ENCODE measurements around the gene USP48. TPM values are rescaled to one million over a fixed set of nuclear protein-coding genes. Genes with fewer than 3 reads are reported as not detected.
"Not testable (repeated sequence)": the region's sequence is repeated elsewhere in the genome, so short reads cannot be mapped to it uniquely, and the experiment has no call there.

The USP48 gene
- total and polyA plus RNA-seq, 2 donors (not counting 1 experiment from before 2014, with no cell fraction given): 34.1 to 45.6 TPM

- Histone ChIP-seq H3K27ac (ENCODE audit: insufficient read depth, low read length) (no peak overlapping the region), H3K9me3 (ENCODE audit: control insufficient read depth, insufficient read depth, low read depth, low read length) (no peaks in the 10 kb centered on the region), H2AFZ (ENCODE audit: low read length) (no peak overlapping the region), H3K4me3 (replicated peaks in 1 of 4; ENCODE audit: control extremely low read depth in 1 of 4, insufficient read depth in 1 of 4, low read depth in 3 of 4, low read length in 4 of 4) (no peak overlapping the region), H3K36me3 (ENCODE audit: control insufficient read depth, insufficient read depth, low read length) (peaks cover 44% of the 10 kb centered on the region), H3K79me2 (ENCODE audit: control insufficient read depth, insufficient read depth, low read length) (no peaks in the 10 kb centered on the region), H3K4me2 (ENCODE audit: extremely low read depth, insufficient read depth, low read length) (no peak overlapping the region), H4K20me1 (ENCODE audit: control insufficient read depth, extremely low read depth, insufficient read depth, low read length) (no peaks in the 10 kb centered on the region), H3K27me3 (ENCODE audit: control insufficient read depth, insufficient read depth, low read length) (no peaks in the 10 kb centered on the region), H3K9ac (ENCODE audit: insufficient read depth, low read length) (no peak overlapping the region), H3K4me1 (ENCODE audit: control insufficient read depth, extremely low read depth, insufficient read depth, low read length) (no peaks in the 10 kb centered on the region)
- no peak for DNase-seq (ENCODE audit: low read depth in 2 of 2)
- TF ChIP-seq CTCF (conservative IDR thresholded peaks at IDR 0.05 in 1 of 2, IDR thresholded peaks at IDR 0.05 in 1 of 2; ENCODE audit: low read depth in 1 of 2, low read length in 2 of 2) (no peak), EZH2 (IDR thresholded peaks at IDR 0.05; ENCODE audit: low read length, missing control alignments) (no peak)
These were observed 45.1 kb upstream of the USP48 start for GRCh38 chr1:21828075-21828474.

- TF ChIP-seq CTCF (conservative IDR thresholded peaks at IDR 0.05 in 1 of 2, IDR thresholded peaks at IDR 0.05 in 1 of 2; ENCODE audit: low read depth in 1 of 2, low read length in 2 of 2): no peak
- TF ChIP-seq EZH2 (IDR thresholded peaks at IDR 0.05; ENCODE audit: low read length, missing control alignments): no peak
- no peaks in the 10 kb centered on the region for H3K79me2 ChIP-seq (ENCODE audit: control insufficient read depth, insufficient read depth, low read length)
- H3K4me2 ChIP-seq (ENCODE audit: extremely low read depth, insufficient read depth, low read length): no peak overlapping the region
- no peaks in the 10 kb centered on the region for H3K27me3 ChIP-seq (ENCODE audit: control insufficient read depth, insufficient read depth, low read length)
- H3K36me3 ChIP-seq (ENCODE audit: control insufficient read depth, insufficient read depth, low read length): peaks cover 47% of the 10 kb centered on the region
- no peak overlapping the region for H2AFZ ChIP-seq (ENCODE audit: low read length)
- H4K20me1 ChIP-seq (ENCODE audit: control insufficient read depth, extremely low read depth, insufficient read depth, low read length): no peaks in the 10 kb centered on the region
- H3K4me1 ChIP-seq (ENCODE audit: control insufficient read depth, extremely low read depth, insufficient read depth, low read length): no peaks in the 10 kb centered on the region
- DNase-seq (ENCODE audit: low read depth in 2 of 2): no peak
- H3K4me3 ChIP-seq (replicated peaks in 1 of 4; ENCODE audit: control extremely low read depth in 1 of 4, insufficient read depth in 1 of 4, low read depth in 3 of 4, low read length in 4 of 4): no peak overlapping the region
- no peak overlapping the region for H3K9ac ChIP-seq (ENCODE audit: insufficient read depth, low read length)
- no peaks in the 10 kb centered on the region for H3K9me3 ChIP-seq (ENCODE audit: control insufficient read depth, insufficient read depth, low read depth, low read length)
- no peak overlapping the region for H3K27ac ChIP-seq (ENCODE audit: insufficient read depth, low read length)
These were observed 44.3 kb upstream of the USP48 start for GRCh38 chr1:21827141-21827679.

- H2AFZ ChIP-seq (ENCODE audit: low read length); H4K20me1 ChIP-seq (ENCODE audit: control insufficient read depth, extremely low read depth, insufficient read depth, low read length); H3K9me3 ChIP-seq (ENCODE audit: control insufficient read depth, insufficient read depth, low read depth, low read length); H3K79me2 ChIP-seq (ENCODE audit: control insufficient read depth, insufficient read depth, low read length); H3K27ac ChIP-seq (ENCODE audit: insufficient read depth, low read length); H3K4me2 ChIP-seq (ENCODE audit: extremely low read depth, insufficient read depth, low read length); DNase-seq (ENCODE audit: low read depth in 2 of 2); H3K4me1 ChIP-seq (ENCODE audit: control insufficient read depth, extremely low read depth, insufficient read depth, low read length); H3K9ac ChIP-seq (ENCODE audit: insufficient read depth, low read length); H3K27me3 ChIP-seq (ENCODE audit: control insufficient read depth, insufficient read depth, low read length); H3K4me3 ChIP-seq (replicated peaks in 1 of 4; ENCODE audit: control extremely low read depth in 1 of 4, insufficient read depth in 1 of 4, low read depth in 3 of 4, low read length in 4 of 4): not testable (repeated sequence)
- peaks cover 49% of the 10 kb centered on the region for H3K36me3 ChIP-seq (ENCODE audit: control insufficient read depth, insufficient read depth, low read length)
These were observed 43.7 kb upstream of the USP48 start for GRCh38 chr1:21826694-21827093.
